Ovary (tissue), 3 donors: Measurements from ENCODE around the gene GPR107.

Source experiments
- EP300 ChIP-seq: sonication (generic); formaldehyde crosslinking; IDR thresholded peaks from one replicate; pipeline ENCODE4 v1.6.1; 2017; ENCODE audit warnings: antibody characterized with exemption
- POLR2A ChIP-seq: fragments of 450-650 bp; IDR thresholded peaks from one replicate; pipeline ENCODE4 v1.6.1; 2017; ENCODE audit warnings: antibody characterized with exemption, mild to moderate bottlenecking, moderate library complexity
- TF ChIP-seq, protein P1 (sequence below), 3 donors: fragments of 450-650 bp in 2 of 3; fragments of 200-600 bp in 1 of 3; IDR thresholded peaks; one replicate each; pipeline versions ENCODE4 v1.5.1 to v1.8.0; 2016 to 2022; ENCODE audit warnings: antibody characterized with exemption in 3 of 3, mild to moderate bottlenecking in 1 of 3
- donor health status: DM: no; HTN: no; CAD: no.

DNA sequence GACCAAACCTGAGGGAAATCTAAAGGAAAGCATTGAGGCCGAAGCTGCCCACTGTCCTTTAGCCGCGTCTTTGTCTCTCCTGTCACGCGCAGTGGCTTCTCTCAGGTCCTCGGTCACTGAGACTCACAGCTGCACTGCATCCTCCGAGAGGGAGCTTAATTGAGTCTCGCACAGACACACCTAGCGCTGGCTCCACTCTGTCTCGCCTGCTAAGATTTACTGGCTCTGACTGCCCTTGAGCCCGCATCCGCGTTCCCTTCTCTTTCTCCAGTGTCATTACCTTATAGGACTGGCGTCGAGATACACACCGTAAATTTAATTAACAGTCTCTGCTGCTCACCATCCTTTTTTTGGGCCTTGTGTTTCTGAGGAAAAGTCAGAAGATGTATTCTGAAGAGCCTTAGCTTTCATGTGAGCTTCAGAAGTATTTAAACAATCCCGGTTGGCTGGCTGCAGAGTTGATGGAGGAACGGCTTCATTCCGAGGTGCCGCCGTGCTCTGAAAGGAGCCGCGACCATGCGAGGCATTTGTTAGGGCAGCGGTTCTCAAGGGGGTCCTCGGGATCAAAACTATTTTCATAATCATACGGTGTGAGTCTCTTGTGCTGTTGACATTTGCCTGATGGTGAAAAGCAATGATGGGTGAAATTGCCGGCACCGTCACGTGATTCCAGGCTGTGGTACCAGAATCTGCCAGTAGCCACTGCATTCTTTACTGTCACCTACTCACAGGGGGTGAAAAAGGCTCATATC lies 58.3 kb downstream of the GPR107 start:
- TF ChIP-seq, protein P1, sequence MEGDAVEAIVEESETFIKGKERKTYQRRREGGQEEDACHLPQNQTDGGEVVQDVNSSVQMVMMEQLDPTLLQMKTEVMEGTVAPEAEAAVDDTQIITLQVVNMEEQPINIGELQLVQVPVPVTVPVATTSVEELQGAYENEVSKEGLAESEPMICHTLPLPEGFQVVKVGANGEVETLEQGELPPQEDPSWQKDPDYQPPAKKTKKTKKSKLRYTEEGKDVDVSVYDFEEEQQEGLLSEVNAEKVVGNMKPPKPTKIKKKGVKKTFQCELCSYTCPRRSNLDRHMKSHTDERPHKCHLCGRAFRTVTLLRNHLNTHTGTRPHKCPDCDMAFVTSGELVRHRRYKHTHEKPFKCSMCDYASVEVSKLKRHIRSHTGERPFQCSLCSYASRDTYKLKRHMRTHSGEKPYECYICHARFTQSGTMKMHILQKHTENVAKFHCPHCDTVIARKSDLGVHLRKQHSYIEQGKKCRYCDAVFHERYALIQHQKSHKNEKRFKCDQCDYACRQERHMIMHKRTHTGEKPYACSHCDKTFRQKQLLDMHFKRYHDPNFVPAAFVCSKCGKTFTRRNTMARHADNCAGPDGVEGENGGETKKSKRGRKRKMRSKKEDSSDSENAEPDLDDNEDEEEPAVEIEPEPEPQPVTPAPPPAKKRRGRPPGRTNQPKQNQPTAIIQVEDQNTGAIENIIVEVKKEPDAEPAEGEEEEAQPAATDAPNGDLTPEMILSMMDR (IDR thresholded peaks at IDR 0.05), result no peak
- TF ChIP-seq POLR2A (no peak), EP300 (no peak)
